GM19193 (cell line): ENCODE data around the gene SELENOM.
A peak's percentile ranks its signal among the peaks of the same experiment; 100 is the strongest.

Experiments
- POLR2A ChIP-seq: IDR thresholded peaks from 4 replicates; pipeline ENCODE4 v1.6.1; 2011; ENCODE audit not compliant: insufficient read depth, insufficient read length; ENCODE audit errors: extremely low read depth

Gene SELENOM

DNA sequence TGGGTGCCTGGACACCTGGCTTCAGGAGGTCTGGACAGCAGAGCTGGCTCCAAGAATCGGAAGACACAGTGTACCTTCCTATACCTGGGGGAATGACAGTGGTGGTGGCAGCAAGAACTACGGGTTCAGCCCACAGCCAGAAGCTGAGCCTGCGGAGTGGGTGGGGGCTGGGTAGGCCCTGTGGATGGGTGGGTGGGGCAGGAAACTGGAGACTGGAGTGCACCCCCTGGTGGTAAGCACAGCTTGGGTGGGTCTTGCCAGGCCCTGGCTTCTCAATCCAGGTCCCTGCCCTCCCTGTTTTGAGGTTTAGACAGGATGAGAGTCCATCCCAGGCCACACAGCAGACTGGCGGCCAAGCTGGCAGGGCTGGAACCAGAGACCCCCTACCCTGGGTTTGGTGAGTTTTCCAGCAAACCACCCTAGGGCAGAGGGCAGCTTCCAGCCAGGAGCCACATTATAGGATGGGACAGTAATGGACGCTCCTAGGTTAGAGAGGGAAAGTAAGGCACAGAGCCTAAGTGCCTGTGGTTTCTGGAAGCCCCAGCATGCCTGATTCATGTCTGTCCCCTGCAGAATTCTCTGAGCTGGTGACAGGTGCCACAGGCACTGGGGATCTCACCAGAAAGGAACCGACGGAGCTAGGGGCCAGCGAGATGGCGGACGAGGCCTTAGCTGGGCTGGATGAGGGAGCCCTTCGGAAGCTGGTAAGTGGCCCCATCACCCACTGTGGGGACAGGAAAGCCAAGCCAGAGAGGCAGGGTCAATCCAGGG is 24.6 kb downstream of the SELENOM start:
- no peak for TF ChIP-seq POLR2A

DNA sequence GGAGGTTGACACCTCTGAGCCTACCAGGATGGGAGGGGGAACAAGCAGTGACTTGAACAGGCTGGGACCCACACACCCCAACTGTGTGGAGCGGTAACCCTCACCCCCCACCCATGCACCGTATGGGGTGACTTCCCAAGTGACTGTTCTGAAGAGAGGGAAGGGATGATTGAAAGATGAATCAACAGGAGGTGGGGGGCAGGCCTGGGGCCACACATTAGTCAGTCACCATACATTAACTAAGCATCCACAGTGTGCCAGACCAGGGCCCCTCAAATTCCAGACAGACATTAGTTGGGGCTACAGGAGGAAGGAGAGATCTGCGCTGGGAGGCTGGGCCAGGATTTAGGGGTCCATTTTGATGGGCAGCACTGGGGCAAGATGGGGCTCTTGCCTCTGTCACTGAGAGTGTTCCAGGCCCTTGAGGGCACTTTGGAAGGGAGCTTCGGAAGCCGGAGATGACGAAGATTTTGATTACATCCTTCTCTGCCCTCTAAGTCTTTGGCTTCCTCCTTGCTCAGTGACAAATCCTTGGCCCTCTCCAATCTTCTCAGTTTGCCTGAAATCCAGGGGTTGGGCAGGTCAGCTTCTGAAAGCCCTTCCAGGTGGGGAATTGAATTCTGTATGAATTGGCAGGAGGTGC is 25.3 kb downstream of the SELENOM start:
- no peak for TF ChIP-seq POLR2A

DNA sequence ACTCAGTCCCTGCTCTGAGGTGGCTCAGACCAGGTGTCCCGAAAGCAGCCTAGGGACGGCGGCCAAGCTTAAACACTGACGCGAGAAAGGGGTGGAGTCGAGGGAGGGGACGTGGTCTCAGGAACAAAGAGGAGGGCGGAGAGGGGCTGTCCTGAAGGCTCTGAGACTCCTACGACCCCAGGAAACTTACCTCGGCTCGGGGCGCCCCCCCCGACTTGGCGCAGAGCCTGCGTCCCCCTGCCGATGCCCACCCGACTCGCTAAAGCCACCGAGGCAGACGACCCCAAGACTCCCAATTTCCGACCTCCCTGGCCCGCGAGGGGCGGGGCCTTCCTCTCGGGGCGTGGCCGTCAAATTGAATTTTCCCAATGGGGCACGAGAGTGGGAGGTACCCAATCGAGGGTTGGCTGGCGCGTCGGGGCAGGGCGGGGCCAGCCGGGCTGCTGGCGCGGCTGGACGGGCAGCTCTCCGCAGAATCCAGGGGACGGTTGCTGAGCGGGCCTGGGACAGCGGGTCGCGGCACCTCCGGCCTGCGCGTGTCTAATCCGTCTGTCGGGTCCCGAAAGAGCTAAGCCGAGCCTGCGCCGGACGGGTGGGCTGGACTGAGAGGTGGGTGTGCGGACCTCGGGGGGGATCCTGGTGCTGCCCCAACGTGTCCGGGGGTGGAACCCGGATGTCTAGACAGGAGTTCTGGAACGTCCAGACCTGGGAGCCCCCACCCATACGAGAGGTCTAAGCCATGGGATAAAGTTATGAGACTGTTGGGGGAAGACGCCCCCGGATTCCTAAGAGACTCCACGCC is 26.3 kb downstream of the SELENOM start, which contains the start of gene SMTN:
SMTN (plus strand) TSS at position 471 of the 802 bp plus-strand sequence. CDS start 1,941 bp downstream, outside the sequence.
- peak; percentile 58 for TF ChIP-seq POLR2A

DNA sequence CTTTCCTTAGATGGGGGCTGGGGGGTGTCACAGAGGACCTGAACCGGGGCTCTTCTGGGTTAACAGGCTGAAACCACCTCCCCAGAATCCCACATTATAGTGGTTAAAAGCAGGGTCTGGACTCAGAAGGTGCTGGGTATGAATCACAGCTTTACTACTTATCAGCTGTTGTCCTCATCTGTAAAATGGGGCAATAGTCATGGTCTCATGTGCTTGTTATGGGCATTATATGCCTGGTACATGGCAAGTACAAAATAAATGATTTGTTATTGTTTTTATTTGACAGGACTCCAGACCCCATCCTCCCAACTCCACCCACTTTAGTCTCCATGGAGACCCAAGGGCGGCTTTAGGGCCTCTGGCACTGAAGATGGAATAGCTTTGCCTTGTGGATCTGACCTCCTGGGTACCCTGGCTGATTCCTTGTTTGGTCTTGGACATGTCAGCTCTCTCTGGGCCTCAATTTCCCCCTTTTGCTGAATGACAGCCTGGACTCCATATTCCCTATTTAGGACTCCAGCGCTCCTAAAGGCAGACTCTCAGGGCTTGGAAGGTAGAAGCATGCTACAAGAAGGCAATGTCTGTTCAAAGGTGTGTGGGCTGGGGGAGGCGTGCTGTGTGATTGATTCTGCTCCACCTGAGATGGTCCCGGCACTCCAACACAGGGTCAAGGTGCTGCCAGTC is 27.1 kb downstream of the SELENOM start:
- no peak for TF ChIP-seq POLR2A

DNA sequence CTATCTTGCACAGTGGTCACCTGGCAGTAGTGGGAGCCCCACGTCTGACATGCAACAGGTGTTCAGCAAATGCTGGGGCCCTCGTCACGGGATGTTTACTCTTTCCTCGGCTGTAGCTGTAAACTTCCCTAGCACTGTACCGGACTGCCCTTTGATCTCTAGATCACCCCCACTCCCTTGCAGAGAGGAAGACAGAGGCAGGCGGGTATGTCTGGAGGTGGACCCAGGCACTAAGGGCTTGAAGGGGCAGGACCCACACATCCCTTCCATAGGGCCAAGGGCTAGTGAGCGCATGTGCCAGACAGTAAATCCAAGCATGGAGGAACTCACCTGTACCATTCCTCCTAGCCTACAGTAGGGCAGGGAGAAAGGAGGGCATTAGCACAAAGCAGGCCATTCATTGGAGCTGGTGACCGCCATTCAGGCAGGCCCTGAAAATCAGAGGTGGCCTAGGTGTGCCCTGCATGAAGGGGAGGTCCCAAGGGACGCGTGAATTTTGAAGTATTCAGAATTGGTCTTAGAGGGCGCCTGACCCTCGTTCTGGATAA is 28.2 kb downstream of the SELENOM start:
- TF ChIP-seq POLR2A: no peak

DNA sequence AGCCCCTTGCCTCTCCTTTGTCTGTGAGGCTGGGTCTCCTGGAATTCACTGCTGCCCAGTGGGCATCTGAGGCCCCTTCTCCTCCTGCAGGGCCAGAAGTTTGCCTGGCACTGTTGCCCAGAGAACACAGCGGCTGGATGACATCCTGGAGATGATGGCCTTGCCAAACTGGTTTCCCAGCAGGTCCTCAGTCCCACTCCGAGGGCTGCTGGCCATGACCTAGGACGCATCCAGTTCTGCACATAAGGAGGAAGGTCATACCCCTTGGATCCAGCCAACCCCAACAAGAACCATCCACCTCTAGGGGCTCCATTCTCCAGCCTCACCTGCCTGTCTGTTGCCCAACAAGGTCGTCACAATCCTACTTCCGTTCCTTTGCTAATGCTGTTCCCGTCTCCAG is 29.7 kb downstream of the SELENOM start:
- TF ChIP-seq POLR2A: no peak

DNA sequence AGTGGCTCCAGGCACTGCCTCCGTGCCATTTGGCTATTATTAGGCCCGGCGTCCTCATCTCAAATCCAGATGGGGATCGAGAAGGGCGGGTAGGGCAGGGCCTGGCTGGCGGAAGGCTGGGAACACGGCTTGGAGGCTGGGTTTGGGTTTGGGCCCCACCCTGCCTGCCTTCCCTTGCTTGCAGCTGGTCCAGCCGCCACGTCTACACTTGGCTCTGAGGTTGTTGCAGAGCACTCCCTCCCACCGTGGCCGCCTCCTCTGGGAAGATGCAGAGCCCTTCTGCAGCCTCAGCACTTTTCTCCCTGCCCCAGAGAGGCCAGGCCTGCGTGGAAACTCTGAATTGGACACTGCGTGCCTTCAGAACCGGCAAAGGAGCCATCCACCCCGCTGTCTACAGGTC is 31.4 kb downstream of the SELENOM start:
- no peak for TF ChIP-seq POLR2A

DNA sequence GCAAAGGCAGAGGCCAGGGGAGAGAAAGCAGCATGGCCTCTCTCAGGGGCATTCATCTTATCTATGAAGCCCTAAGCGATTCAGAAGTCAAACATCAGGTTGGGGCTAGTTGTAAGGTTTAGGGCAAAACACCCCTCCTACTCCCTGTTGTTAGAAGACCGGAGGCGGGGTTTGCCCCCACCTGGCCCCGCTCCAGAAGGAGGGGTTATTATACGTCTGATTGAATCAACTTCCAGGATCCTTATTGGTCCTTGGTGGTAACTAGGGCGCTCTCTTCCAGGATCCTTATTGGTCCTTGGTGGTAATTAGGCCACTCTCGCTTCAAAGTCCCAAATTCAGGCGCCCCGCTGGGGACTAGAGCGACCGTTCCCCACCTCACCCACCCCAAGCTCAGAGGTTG is 38.4 kb downstream of the SELENOM start:
- TF ChIP-seq POLR2A: no peak

DNA sequence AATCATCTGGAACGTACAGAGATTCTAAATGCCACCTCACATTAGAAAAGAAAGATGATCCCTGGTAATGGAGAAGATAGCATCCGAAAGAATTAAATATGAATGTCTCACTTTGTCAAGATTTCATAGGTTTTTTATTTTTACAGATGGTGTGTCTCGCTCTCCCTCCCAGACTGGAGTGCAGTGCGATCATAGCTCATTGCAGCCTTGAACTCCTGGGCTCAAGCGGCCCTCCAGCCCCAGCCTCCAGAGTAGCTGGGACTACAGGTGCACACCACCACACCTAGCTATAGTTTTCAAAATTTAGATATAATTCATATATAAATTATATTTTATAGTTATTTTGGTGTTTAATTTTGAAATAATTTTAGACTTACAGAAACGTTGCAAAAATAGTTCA is 43.0 kb downstream of the SELENOM start:
- no peak for TF ChIP-seq POLR2A

DNA sequence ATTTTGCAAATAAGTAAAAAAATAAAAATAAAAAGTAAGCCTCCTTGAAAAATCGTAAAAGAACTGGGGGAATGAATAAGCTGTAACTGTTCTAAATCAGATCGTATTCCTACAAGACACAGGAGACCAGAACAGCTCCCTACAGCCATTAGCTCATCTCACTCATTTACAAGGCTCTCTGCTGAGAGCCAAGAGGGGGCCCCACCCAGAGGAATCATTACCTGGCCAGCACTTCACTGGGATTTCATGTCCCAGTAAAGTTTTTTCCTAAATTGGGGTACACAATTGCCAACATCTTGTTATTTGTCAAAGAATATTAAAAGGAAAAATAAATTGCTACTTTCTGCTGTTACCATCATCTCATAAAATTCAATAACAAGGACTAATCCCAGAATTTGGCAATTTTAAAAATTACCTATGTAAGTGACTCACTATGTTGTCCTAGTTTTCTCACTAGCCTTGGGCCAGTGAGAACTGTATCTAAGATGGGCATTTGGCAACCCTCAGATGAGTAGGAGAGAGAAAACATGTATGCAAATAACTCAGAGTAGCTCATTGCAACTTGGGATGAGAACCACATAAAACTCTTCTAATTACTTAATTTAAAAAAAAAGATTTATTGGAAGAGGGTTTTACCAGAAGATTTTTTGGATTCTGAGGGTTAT is 44.7 kb downstream of the SELENOM start:
- TF ChIP-seq POLR2A: no peak

DNA sequence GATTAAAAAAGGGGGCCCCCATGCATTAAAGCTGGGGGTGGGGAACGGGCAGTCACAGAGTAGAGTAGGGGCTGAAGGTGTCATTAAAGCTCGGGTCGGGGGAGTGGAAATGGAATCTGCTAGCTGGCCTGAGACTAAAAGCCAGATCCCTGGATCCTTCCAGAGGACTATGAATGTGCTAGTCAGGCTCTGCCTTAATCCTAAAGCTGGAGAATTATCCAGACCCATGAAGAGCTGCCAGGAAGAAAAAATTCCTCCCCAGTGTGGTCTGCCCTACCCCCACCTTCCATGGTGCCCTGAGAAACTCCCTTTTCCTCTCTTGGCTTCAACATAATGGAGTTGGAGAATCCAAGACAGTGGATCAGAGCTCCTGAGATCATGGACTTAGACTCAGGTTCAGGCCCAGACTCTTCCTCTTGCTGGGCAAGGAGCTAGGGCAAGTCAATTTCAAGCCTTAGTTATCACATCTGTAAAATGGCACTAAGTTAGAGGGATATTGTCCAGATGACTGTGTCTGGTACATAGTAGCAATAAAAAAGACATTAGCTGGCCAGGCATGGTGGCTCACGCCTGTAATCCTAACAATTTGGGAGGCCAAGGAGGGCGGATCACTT is 50.3 kb downstream of the SELENOM start:
- TF ChIP-seq POLR2A: no peak

DNA sequence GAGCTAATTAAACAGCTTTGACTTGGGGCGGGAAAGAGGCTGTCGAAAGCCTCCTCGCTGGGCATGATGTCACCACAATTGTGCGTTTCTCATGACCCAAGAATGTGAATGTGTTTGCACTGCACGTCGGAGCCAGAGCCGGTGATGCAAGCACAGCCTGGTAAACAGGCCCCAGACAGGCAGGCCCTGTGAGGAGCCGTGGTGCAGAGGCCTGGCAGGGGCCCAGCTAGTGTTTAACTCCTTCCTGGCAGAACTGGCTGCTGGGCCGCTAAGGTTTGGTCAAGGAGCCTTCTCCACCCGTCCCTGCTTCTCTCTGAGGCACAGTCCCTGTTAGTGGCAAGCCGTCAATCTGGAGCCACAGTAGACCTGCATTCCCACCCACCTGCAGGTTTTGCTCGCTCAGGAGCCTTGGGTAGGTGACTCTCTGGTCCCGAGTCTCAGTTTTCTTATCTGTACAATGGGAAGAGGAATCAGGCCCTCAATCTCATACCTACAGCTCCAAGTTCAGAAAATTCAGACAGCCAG is 51.7 kb downstream of the SELENOM start:
- no peak for TF ChIP-seq POLR2A

DNA sequence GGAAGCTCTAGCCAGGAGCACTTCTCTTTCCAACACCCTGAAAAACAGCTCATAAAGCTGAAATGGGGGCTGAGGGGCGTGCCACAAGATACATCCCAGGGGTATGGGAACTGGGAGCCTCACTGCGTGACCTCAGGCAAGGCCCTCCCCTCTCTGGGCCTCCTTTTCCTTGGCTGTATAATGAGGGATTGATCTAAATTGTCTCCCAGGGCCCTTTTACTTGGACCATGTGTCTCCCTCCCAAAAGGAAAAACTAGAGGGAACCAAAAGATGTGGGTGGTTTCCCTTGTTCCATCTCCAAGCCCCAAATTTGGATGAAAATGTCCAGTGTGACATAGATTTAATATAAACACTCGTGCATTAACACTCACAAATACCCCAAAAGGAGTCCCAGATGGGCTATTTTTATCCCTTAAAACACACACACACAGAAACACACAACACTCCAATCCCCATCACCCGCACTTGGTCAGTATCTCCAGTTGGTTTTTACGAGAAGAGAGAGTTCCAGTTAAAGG is 52.2 kb downstream of the SELENOM start:
- no peak for TF ChIP-seq POLR2A
